HG03521 (cell line): Measurements from ENCODE around the gene ZNF639.
"Not testable (repeated sequence)": the region's sequence is repeated elsewhere in the genome, so short reads cannot be mapped to it uniquely, and the experiment has no call there.

Experiments used
- ATAC-seq: cut with Tn5 transposase; IDR thresholded peaks from one replicate; pipeline ENCODE4 v1.9.1; 2021; ENCODE audit warnings: mild to moderate bottlenecking, moderate library complexity; ENCODE audit not compliant: unreplicated experiment

ZNF639 gene

GRCh38 chr3:179322286-179323196 lies at the start of gene ZNF639:
TSS of gene ZNF639 (plus strand) at chr3:179323031. CDS start at chr3:179328294, 5,263 bp downstream.
- ATAC-seq, result peak; percentile 76

DNA sequence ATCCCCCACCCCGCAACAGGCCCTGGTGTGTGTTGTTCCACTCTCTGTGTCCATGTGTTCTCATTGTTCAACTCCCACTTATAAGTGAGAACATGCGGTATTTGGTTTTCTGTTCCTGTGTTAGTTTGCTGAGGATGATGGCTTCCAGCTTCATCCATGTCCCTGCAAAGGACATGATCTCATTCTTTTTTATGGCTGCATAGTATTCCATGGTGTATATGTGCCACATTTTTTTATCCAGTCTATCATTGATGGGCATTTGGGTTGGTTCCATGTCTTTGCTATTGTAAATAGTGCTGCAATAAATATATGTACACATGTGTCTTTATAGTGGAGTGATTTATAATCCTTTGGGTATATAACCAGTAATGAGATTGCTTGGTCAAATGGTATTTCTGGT lies 48.4 kb upstream of the ZNF639 start:
- ATAC-seq, result not testable (repeated sequence)

- no peak for ATAC-seq
Measured at GRCh38 chr3:179276001-179276400, 46.8 kb upstream of the ZNF639 start.

DNA sequence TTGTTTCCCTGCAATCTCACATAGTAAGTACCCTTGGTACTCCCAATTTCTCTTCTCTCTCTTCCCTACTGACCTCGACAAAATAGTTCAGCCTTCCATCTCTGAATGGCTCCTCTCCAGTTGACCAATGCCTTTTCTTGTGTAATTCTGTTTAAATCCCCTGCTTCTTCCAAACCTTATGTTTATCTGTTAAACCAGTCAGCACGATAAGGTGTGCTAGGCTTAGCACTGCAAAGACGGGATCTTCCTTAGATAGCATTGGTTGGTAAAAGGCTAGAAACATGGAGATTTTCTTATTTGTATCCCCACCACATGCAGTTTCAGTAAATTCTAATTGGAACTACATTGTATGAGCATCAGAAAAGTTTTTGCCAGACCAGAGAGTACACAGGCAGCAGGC lies 46.1 kb upstream of the ZNF639 start:
- ATAC-seq, result no peak

DNA sequence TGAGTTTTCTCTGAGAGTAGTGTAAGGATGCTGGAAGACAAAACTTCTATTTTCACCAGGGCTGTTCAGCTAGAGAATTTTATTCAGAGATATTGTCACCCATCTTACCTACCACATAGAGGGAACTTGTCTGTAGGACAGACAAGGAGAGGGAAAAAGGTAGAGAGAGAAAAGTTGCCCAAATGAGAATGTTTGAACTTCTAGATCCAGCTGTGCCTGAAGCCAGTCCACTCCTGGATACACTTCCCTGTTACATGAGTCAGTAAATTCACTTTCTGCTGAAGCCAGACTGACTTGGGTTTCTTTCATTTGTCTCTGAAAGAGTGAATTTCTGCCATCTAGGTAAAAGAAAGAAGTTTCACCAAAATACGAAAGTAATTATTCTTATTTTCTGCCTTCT lies 44.7 kb upstream of the ZNF639 start:
- ATAC-seq, result no peak

GRCh38 chr3:179278932-179279693 lies 43.7 kb upstream of the ZNF639 start:
- ATAC-seq, result no peak

- ATAC-seq, result no peak
Measured at GRCh38 chr3:179279837-179280236, 43.0 kb upstream of the ZNF639 start.

GRCh38 chr3:179281825-179282224 lies 41.0 kb upstream of the ZNF639 start:
- ATAC-seq, result no peak

DNA sequence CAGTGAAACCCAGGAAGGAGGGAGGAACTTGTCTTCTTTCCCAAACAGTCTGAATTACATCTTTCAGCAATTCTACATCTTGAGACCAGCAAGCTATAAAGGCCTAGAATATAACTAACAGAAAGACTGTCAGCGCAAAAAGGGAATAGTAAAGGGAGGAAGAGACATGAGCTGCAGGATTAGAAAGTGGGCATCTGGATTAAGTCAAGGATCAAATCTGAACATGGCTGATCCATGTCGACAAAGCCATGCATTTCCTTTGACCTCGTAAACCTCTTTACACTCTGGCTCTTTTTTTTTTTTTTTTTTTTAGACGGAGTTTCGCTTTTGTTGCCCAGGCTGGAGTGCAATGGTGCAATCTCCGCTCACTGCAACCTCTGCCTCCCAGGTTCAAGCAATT lies 36.5 kb upstream of the ZNF639 start:
- no peak for ATAC-seq

DNA sequence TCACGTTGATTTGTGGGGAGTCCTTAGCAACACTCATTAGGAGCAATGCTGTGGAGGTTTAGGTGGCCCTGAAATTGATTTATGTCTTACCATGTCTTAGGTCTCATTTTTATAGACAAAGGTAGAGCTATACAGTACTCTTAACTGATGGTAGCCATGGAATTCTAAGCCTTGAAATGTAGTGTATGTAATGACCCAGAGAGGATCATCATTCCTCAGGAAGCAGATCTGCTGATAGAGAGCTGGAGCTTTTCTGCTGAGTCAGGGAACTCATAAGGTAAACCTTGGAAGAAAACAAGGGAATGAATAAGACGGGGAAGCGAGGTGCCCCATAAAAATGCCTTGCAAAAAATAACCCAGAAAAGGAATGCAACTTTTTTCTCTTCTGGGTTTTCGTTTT lies 34.0 kb upstream of the ZNF639 start:
- ATAC-seq, result no peak

- ATAC-seq, result no peak
Measured at GRCh38 chr3:179289295-179289694, 33.5 kb upstream of the ZNF639 start.

DNA sequence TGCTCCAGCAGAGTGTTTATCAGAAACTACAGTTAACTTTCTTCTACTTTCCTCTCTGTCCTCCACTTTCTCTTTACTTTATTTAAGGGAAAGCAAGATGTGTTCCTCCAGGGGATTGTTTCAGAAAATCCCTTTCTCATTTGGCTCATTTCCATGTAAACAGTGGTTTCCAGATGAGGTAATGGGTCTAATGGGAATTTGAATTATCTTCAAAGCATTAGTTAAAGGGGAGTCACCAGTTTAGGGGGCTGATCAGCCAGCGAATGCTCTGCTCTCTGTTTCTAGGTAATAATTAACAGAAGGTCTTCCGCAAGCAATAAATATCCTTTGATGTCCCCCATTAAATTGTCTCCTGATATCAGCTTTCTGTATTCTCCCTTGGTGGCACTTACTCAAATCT lies 30.4 kb upstream of the ZNF639 start:
- ATAC-seq, result no peak

DNA sequence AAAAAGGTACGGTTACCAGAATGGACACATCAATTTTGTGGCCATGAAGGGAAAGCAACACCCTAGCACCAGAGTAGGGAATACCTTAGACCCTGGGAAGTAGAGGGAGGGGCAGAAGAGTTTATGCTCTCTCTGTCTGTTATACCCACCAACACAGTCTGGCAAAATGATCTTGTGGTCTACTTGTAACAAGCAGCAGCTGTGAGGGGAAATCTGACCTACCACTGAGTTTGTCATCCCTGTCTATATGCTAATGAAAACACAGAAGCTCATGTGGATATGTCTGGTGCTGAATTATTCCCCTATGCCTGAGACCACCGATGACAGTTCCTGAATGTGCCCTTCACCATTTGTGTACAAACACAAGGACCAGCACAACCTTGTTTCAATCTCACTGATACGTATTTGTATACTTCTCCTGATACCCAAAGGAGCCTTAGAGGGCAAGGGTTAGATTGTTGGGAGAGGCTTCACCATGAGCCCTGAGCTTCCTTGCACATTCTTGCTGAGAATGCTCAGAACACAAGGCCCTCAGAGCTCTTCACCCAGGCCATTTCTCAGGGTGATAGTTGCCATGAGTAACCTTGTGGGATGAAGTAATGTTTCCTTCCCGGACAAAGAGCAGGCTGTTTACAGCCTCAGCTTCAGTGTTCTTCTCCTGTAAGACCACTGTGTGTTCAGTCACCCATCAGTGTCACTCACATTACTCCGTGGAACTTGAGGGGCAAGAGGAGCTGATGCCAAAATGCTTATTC lies 24.7 kb upstream of the ZNF639 start:
- ATAC-seq, result no peak

GRCh38 chr3:179299316-179299715 lies 23.5 kb upstream of the ZNF639 start:
- no peak for ATAC-seq

DNA sequence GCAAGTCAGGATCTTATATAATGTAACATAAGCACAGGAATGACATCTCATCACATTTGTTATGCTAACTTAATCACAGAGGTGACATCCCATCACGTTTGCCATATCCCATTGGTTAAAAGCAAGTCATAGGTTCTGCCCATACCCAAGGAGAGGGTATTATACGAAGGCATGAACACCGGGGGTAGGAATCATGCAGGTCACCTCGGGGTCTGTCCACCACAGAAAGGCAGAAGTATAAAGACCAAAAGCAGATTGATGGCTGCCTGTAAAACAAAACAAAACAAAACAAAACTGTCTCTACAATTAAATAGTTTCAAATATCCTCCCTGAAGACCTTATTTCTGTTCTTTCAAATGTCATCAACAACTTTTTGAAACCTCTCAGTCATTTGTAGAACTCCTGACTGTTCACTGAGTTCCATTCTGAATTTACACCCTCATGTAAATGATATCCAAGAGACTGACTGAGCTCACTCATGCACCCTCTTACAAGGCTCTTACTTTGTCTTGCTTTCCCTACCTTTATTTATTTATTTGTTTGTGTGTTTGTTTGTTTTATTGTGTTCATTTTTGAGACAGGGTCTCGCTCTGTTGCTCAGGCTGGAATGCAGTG lies 22.7 kb upstream of the ZNF639 start:
- no peak for ATAC-seq

GRCh38 chr3:179301645-179302044 lies 21.2 kb upstream of the ZNF639 start:
- ATAC-seq, result no peak

- no peak for ATAC-seq
Measured at GRCh38 chr3:179302111-179302510, 20.7 kb upstream of the ZNF639 start.

DNA sequence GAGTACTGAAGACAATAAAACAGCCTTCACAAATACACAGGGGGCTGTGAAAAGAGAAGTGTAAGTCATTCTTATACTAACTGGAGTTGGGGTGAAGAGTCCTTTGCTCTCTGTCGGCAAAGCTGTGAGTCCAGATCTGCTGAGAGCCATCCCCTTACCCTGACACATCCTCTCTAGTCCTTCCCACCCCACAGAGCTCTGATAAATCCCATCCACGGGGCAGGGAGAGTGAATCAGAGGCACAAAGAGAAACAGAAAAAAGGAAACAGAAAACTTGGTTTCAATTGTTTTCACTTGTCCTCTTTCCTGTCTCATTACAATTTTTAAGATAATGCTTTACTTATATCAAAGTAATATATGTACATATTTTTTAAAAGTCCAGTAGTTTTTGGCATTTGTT lies 18.2 kb upstream of the ZNF639 start:
- ATAC-seq, result no peak

GRCh38 chr3:179307362-179307761 lies 15.5 kb upstream of the ZNF639 start:
- ATAC-seq, result not testable (repeated sequence)

DNA sequence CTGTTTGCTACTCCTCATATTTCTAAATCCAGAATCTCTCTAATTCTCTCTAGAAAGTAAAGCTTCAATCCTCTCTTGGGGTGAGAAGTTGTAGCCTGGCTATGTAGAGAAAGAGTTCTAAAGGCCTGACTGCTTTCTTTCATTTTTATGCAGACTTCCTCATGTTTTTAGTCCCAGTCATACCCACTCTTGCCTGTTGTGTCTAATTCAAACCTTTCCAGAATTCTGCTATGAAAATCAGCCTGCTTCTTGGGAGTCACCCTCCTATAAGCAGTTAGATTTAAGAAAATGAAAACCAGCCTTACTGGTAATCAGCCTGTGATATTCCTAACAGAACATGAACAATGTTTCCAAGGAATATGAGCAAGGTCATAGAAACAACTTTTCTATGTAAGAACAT lies 14.8 kb upstream of the ZNF639 start:
- no peak for ATAC-seq
